GM18951 (cell line): ENCODE data around the gene VAV2.

Source experiments
- POLR2A ChIP-seq: IDR thresholded peaks from 4 replicates; pipeline ENCODE4 v1.6.1; 2011; ENCODE audit warnings: mild to moderate bottlenecking; ENCODE audit not compliant: insufficient read length, insufficient read depth; ENCODE audit errors: extremely low read depth
- in situ Hi-C: fragments of 300-500 bp; cut with MboI; formaldehyde crosslinking; loops from one replicate; pipeline ENCODE4 v1.12.0; 2022; ENCODE audit warnings: low sequenced_read_pairs, mixed read lengths, inconsistent platforms; ENCODE audit not compliant: unreplicated experiment

The VAV2 gene

DNA sequence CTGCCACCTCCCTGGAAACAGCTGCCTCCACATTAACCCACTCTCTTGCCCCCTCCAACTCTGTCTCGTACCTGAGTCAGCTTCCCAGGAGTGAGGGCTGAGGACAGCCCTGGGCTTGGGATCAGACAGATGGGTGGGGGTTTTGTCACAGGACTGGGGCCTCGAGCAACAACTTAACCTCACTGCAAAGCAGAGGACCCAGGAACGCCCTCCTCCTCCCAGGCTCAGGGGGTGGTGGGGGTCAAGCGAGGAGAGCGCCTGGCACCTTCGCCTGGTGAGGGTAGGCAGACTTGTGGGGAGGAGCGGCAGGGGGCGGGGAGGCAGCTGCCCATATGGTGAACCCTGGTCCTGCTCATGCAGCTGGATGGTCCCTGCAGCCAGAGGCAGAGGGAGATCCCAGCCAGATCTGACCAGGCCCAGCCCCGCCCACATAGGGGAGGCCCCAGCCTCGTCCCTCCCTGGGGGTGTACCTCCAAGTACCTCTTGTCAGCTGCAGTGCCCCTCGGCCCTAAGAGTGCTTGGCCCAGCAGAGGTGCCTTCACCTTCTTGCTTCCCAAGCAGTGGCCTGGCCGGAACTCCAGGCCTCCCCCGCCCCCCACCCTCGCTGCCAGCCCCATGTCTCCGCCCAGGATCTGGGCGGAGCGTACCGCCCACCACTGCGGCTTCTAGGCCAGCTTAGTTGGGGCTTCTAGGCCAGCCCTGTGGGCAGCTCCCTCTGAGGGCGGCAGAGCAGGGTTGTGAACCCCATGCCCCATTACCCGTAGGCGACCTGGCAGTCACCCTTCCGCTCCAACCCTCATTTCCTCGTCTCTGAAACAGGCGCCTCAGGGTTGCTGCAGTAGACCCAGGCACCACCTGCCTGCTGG lies 254.1 kb downstream of the VAV2 start, which contains the start of gene SARDH:
TSS of gene SARDH (minus strand) at position 579 of the 866 bp plus-strand sequence. CDS start 4,179 bp downstream, outside the sequence.
- no peak for TF ChIP-seq POLR2A
- in situ Hi-C loops = no loop called here

GRCh38 chr9:133737071-133737773 lies 254.9 kb downstream of the VAV2 start:
- in situ Hi-C loops = no loop called here
- no peak for TF ChIP-seq POLR2A

DNA sequence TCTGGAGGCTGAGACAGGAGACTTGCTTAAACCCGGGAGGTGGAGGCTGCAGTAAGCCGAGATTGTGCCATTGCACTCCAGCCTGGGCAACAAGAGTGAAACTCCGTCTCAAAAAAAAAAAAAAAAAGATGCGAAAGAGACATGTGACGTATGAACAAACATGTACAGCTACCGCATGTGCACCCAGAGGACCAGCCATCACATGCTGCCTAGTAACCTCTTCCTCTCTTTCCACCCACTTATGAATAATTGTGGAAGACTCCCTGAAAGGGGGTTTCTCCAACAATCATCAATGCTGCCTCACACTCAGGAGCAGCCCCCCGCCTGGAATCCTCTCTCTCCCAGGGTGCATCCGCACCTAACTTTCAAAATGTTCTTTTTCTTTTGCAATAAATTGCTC lies 256.2 kb downstream of the VAV2 start:
- in situ Hi-C loops = no loop called here
- TF ChIP-seq POLR2A = no peak

GRCh38 chr9:133735415-133735775 lies 256.7 kb downstream of the VAV2 start:
- TF ChIP-seq POLR2A = no peak
- in situ Hi-C loops = no loop called here

DNA sequence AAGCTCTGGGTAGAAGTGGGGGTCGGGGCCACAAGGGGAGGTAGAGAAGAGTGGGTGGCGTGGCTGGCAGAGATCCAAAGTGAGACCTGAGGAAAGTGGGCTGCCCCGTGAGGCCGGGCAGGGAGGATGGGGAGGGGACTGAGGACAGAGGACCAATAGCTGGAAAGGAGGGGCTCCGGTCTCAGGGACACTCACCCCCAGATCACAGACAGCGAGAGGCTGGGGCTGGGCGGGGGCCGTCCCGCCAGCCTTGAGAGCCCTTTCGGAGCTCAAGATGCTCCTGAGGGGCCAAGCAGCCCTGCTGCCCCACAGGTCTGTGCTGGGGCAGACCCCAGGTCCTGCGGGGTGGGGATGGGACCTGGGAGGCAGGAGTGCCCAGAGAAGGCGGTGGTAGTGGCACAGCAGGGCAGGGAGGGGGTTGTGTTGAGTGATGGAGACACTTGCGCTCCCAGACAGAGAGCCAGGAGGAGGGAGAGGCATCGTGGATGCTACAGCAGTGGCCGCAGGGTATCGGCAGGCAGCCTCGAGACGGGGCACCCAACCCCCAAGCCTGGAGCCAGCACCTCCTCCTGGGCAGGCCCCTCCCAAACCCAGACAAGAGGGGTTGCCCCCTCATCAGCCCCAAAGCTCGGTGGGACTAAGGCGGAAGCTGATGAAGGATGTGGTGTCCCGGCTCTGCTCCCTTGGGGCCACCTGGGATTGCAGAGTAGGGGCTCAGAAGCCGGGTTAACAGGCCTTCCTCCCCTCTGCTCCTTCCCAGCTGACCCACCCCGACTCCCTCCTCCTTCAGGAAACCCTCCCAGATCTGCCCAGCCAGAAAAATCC lies 257.3 kb downstream of the VAV2 start:
- no peak for TF ChIP-seq POLR2A
- in situ Hi-C loops = no loop called here

DNA sequence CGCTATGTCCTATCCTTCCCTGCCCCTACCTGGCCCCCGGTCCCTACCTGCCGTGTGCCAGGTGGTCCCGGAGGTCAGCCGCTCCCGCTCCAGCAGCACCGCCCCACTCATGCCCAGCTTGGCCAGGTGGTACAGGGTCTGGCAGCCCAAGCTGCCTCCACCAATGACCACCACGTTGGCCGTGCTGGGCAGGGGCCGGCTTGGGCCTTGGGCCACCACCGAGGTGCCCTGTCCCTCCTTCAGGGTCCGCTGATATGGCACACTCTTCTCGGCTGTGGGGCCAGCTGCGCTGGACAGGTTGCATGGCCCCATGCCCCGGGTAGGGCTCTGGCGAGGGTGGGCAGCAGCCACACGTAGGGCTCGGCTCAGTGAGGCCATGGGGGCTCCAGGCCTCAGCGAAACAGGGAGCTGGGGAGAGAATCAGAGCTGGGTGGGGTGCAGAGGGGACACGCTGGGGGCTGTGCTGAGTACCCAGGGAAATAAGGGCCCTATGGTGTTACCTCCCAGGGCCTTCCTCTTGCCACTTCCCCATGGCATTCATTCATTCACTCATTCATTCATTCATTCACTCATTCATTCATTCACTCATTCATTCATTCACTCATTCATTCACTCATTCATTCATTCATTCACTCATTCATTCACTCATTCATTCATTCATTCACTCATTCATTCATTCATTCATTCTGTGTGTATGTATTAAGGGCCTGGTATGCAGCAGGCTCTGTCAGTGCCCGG lies 258.2 kb downstream of the VAV2 start:
- TF ChIP-seq POLR2A = no peak
- in situ Hi-C loops = no loop called here

- TF ChIP-seq POLR2A = no peak
- in situ Hi-C loops = no loop called here
Measured at GRCh38 chr9:133733421-133733795, 258.7 kb downstream of the VAV2 start.

GRCh38 chr9:133732639-133733408 lies 259.3 kb downstream of the VAV2 start:
- in situ Hi-C loops = no loop called here
- TF ChIP-seq POLR2A = no peak

- TF ChIP-seq POLR2A = no peak
- in situ Hi-C loops = no loop called here
Measured at GRCh38 chr9:133731876-133732638, 260.1 kb downstream of the VAV2 start.

DNA sequence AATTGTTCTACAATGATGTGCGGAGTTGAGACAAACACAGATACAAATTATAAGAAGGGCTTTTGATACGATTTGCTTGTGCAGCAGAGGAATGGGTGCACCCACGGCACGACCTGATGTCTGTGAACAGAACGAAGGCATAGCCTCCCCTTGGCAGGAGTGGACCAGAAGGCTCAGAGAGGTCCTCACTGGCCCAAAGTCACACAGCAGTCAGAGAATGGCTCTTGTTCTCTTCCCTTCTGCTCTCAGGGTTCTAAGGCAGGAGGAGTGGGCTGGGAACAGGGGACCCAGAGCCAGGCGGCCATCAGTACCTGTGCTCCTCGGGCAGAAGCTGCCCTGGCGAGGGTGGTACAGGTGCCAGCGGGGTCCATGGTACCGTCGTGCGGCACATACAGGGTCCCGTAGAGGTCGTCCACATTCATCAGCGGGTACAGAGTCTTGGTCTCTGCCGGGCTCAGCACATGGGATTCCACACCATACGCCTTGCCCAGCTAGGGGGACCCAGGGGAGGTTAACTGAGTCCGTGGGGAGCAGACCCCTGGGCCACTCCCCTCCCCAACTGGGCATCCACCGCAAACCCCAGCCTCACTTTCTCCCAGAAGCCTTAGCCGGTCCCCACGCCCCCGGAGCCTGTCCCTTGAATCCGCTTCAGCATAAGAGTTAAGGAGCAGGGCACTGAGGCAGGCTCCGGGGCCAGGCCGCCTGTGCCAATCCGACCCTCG lies 261.0 kb downstream of the VAV2 start:
- TF ChIP-seq POLR2A = no peak
- in situ Hi-C loops = no loop called here
